IMR-90 (cell line): ENCODE data around the gene TNPO1. TPM values are rescaled to one million over a fixed set of nuclear protein-coding genes. Genes with fewer than 3 reads are reported as not detected.

Experiments used
- ATAC-seq: fragments of 200-7000 bp; cut with Tn5 transposase; 2 replicates; pipeline ENCODE4 v1.9.1; 2020; ENCODE audit warnings: low read depth, mild to moderate bottlenecking, moderate library complexity
- BruUV-seq: library from RNA; stranded (reverse); fragments of 400-500 nt; replicated peaks from 2 replicates; lab custom pipeline; 2021; lab: Mats Ljungman, UMichigan
- CTCF ChIA-PET: fragments of 300-600 bp; formaldehyde crosslinking; extraction: SDS; loops from one replicate; lab custom pipeline; 2021; ENCODE audit warnings: antibody characterized with exemption; lab: Yijun Ruan, JAX
- POLR2A ChIA-PET: fragments of 300-600 bp; sonication (Branson Sonifier 250); formaldehyde crosslinking; loops from one replicate; lab custom pipeline; 2022; ENCODE audit warnings: antibody characterized with exemption; ENCODE audit not compliant: unreplicated experiment; lab: Charles Lee
- DNase-seq: peaks from one replicate; pipeline ENCODE4 v3.0.0; 2013
- H2AFZ ChIP-seq: replicated peaks from 2 replicates; pipeline ENCODE3; 2013; ENCODE audit warnings: low read length, mild to moderate bottlenecking; ENCODE audit not compliant: poor library complexity
- H2AK5ac ChIP-seq: 2 replicates; pipeline ENCODE4 v1.6.1; 2013; ENCODE audit warnings: low read depth, low read length, inconsistent platforms
- H2AK9ac ChIP-seq: replicated peaks from 2 replicates; pipeline ENCODE3; 2013; ENCODE audit warnings: mild to moderate bottlenecking, low read depth, low read length, moderate library complexity; ENCODE audit not compliant: poor library complexity
- H2BK120ac ChIP-seq: 2 replicates; pipeline ENCODE4 v1.6.1; 2013; ENCODE audit warnings: low read depth, low read length, inconsistent platforms
- H2BK15ac ChIP-seq: 3 replicates; pipeline ENCODE4 v1.6.1; 2013; ENCODE audit warnings: low read depth, low read length, inconsistent platforms
- H2BK20ac ChIP-seq: 2 replicates; pipeline ENCODE4 v1.6.1; 2013; ENCODE audit warnings: low read depth, mild to moderate bottlenecking, inconsistent platforms, low read length, moderate library complexity
- H2BK5ac ChIP-seq: 2 replicates; pipeline ENCODE4 v1.6.1; 2013; ENCODE audit warnings: mild to moderate bottlenecking, low read depth, low read length, inconsistent platforms; ENCODE audit not compliant: poor library complexity, severe bottlenecking
- H3K14ac ChIP-seq: replicated peaks from 2 replicates; pipeline ENCODE4 v1.6.1; 2013; ENCODE audit warnings: low read depth, low read length, inconsistent platforms
- H3K18ac ChIP-seq: 2 replicates; pipeline ENCODE4 v1.6.1; 2013; ENCODE audit warnings: low read depth, low read length, control low read depth
- H3K23ac ChIP-seq: 2 replicates; pipeline ENCODE4 v1.6.1; 2013; ENCODE audit warnings: low read depth, low read length, inconsistent platforms
- H3K27ac ChIP-seq: 2 replicates; pipeline ENCODE4 v1.5.1; 2013; ENCODE audit warnings: mild to moderate bottlenecking, control low read depth, low read length; ENCODE audit not compliant: insufficient read depth
- H3K27me3 ChIP-seq: 2 replicates; pipeline ENCODE4 v1.6.1; 2013; ENCODE audit warnings: low read length; ENCODE audit not compliant: control insufficient read depth, insufficient read depth
- H3K36me3 ChIP-seq: 2 replicates; pipeline ENCODE4 v1.6.1; 2013; ENCODE audit warnings: low read length, mixed read lengths; ENCODE audit not compliant: control insufficient read depth, insufficient read depth
- H3K4ac ChIP-seq: 2 replicates; pipeline ENCODE4 v1.6.1; 2013; ENCODE audit warnings: low read depth, low read length, inconsistent platforms
- H3K4me1 ChIP-seq: 2 replicates; pipeline ENCODE4 v1.6.1; 2013; ENCODE audit warnings: low read length, mixed read lengths; ENCODE audit not compliant: control insufficient read depth, insufficient read depth
- H3K4me2 ChIP-seq: 2 replicates; pipeline ENCODE4 v1.6.1; 2013; ENCODE audit warnings: low read depth, mild to moderate bottlenecking, control low read depth, low read length, moderate library complexity
- H3K4me3 ChIP-seq: 2 replicates; pipeline ENCODE4 v1.5.1; 2013; ENCODE audit warnings: low read depth, mild to moderate bottlenecking, control low read depth, low read length, moderate library complexity; ENCODE audit not compliant: insufficient read depth
- H3K56ac ChIP-seq: 2 replicates; pipeline ENCODE4 v1.6.1; 2013; ENCODE audit warnings: low read length, inconsistent platforms; ENCODE audit not compliant: insufficient read depth; ENCODE audit errors: extremely low read depth
- H3K79me1 ChIP-seq, 2 experiments: 2 replicates each; pipeline ENCODE4 v1.6.1; 2013; ENCODE audit warnings: low read length in 2 of 2, inconsistent platforms in 1 of 2, low read depth in 1 of 2
- H3K9ac ChIP-seq: 2 replicates; pipeline ENCODE4 v1.6.1; 2013; ENCODE audit warnings: low read depth, low read length, control low read depth
- H3K9me1 ChIP-seq: 2 replicates; pipeline ENCODE4 v1.6.1; 2013; ENCODE audit warnings: low read length, inconsistent platforms; ENCODE audit not compliant: insufficient read depth
- H3K9me3 ChIP-seq: 2 replicates; pipeline ENCODE4 v1.6.1; 2013; ENCODE audit warnings: low read length; ENCODE audit not compliant: control insufficient read depth, insufficient read depth
- H4K20me1 ChIP-seq: 2 replicates; pipeline ENCODE4 v1.6.1; 2013; ENCODE audit warnings: low read length, inconsistent platforms; ENCODE audit not compliant: insufficient read depth
- H4K5ac ChIP-seq: 2 replicates; pipeline ENCODE4 v1.6.1; 2013; ENCODE audit warnings: mild to moderate bottlenecking, low read depth, low read length, control low read depth
- H4K8ac ChIP-seq, 2 experiments: 2 replicates each; pipeline ENCODE4 v1.6.1; 2013; ENCODE audit warnings: low read depth in 2 of 2, low read length in 2 of 2, control low read depth in 1 of 2, inconsistent platforms in 1 of 2
- H4K91ac ChIP-seq: 2 replicates; pipeline ENCODE4 v1.6.1; 2013; ENCODE audit warnings: low read depth, low read length, inconsistent platforms; ENCODE audit not compliant: insufficient read depth
- BHLHE40 ChIP-seq: fragments of 150-350 bp; IDR thresholded peaks from 2 replicates; pipeline ENCODE4 v1.6.1; 2016; ENCODE audit warnings: mild to moderate bottlenecking, low read depth, low read length
- CEBPB ChIP-seq: IDR thresholded peaks from 2 replicates; pipeline ENCODE4 v1.6.1; 2012; ENCODE audit warnings: low read depth, low read length, improper control_type of control experiment
- FOS ChIP-seq: fragments of 150-350 bp; IDR thresholded peaks from 2 replicates; pipeline ENCODE4 v1.6.1; 2016; ENCODE audit warnings: low read depth, low read length
- RCOR1 ChIP-seq: IDR thresholded peaks from 2 replicates; pipeline ENCODE4 v1.6.1; 2012; ENCODE audit warnings: mild to moderate bottlenecking, low read length, improper control_type of control experiment; ENCODE audit not compliant: insufficient replicate concordance
- RFX5 ChIP-seq: IDR thresholded peaks from 2 replicates; pipeline ENCODE4 v1.8.0; 2012; ENCODE audit warnings: low read depth, mild to moderate bottlenecking, low read length, moderate library complexity
- WGBS, 2 experiments: methylation state at CpG; one replicate each; pipeline versions ENCODE4 v1.1.5 to v1.1.7; 2013; ENCODE audit warnings: missing lambda C conversion rate in 2 of 2; ENCODE audit not compliant: insufficient read length in 1 of 2; ENCODE audit errors: extremely low coverage in 2 of 2; 5-methylcytosine and 5-hydroxymethylcytosine counted together
- dilution Hi-C: fragments of 300-500 bp; cut with HindIII; formaldehyde crosslinking; loops from one replicate; pipeline ENCODE4 v1.14.3; 2018; ENCODE audit warnings: low sequenced_read_pairs; ENCODE audit not compliant: unreplicated experiment
- in situ Hi-C: fragments of 300-500 bp; cut with MboI; formaldehyde crosslinking; loops from 3 replicates; pipeline ENCODE4 v1.14.3; 2019; ENCODE audit warnings: low sequenced_read_pairs, inconsistent platforms, mixed read lengths
- intact Hi-C: fragments of 100-400 bp; cut with micrococcal nuclease; formaldehyde crosslinking; loops from 2 replicates; pipeline ENCODE4 v1.10.0; 2022
- polyA plus RNA-seq, 3 experiments: library from polyadenylated mRNA; depleted of rRNA; stranded (reverse); fragments of >200 nt; gene quantifications; 2 replicates each; pipeline ENCODE4 v1.2.3, GENCODE V29; 2012; ENCODE audit warnings: low replicate concordance in 1 of 3
- total RNA-seq: library from RNA; depleted of rRNA; stranded (reverse); fragments of >200 nt; gene quantifications from 2 replicates; pipeline ENCODE4 v1.2.3, GENCODE V29; 2012

TNPO1 gene
- total and polyA plus RNA-seq, 2 of the 4 experiments (the other 2 are of a cell fraction), result 45.5 to 400 TPM

- WGBS, 2 experiments, result no CpG with 5 or more reads among the region's 1 CpG
- no TSS peak for BruUV-seq
- dilution Hi-C loops, result no loop called here
Observed at GRCh38 chr5:72957337-72957736, 140.9 kb downstream of the TNPO1 start.

More at GRCh38 chr5:72957337-72957736, 140.9 kb downstream of the TNPO1 start:
- H4K5ac ChIP-seq, result no peak overlapping the region
- peak overlapping the region; percentile 86 for H2BK5ac ChIP-seq
- H2AK9ac ChIP-seq, result no peak overlapping the region
- no peak overlapping the region for H2BK15ac ChIP-seq
- H2AFZ ChIP-seq, result no peak overlapping the region
- peak overlapping the region; percentile 81 for H3K4me3 ChIP-seq
- peaks cover 8% of the 10 kb centered on the region; the same call in 1 of the 2 replicates for H3K4me1 ChIP-seq
- H3K27ac ChIP-seq, result peak overlapping the region; percentile 56; the same call in 1 of the 2 replicates
- in situ Hi-C loops (no loop called here), intact Hi-C loops (loop anchor here (5.0 kb wide), 2 partner anchors 355 to 495 kb away; no protein-coding TSS in a partner anchor)
- H3K36me3 ChIP-seq, result peaks cover 3% of the 10 kb centered on the region
- no peak overlapping the region for H3K56ac ChIP-seq
- H3K9me3 ChIP-seq, result no peaks in the 10 kb centered on the region
- no peak overlapping the region for H2AK5ac ChIP-seq
- ATAC-seq (no peak), DNase-seq (no peak)
- H3K9ac ChIP-seq, result peak overlapping the region; percentile 69
- peak overlapping the region; percentile 80; the same call in 1 of the 2 replicates for H3K23ac ChIP-seq
- H4K91ac ChIP-seq, result no peak overlapping the region
- no peak overlapping the region for H2BK120ac ChIP-seq
- peaks cover 5% of the 10 kb centered on the region; the same call in 1 of the 2 replicates for H4K20me1 ChIP-seq
- H3K79me1 ChIP-seq, result peaks cover 3 to 28% of the 10 kb centered on the region in 2 experiments; a peak in 2 of 4 replicates
- TF ChIP-seq FOS (no peak), CEBPB (no peak), RFX5 (no peak), BHLHE40 (no peak), RCOR1 (no peak)
- H3K14ac ChIP-seq, result peak overlapping the region; percentile 43; the same call in 1 of the 2 replicates
- POLR2A ChIA-PET, result no interaction called here
- peak overlapping the region; percentile 41; the same call in 1 of the 2 replicates for H3K4ac ChIP-seq
- CTCF ChIA-PET, result no interaction called here
- H3K27me3 ChIP-seq, result no peaks in the 10 kb centered on the region
- H4K8ac ChIP-seq, result peak overlapping the region in 1 of 2 experiments; percentile 39; a peak in 1 of 4 replicates
- H3K9me1 ChIP-seq, result peaks cover 3% of the 10 kb centered on the region
- no peak overlapping the region for H2BK20ac ChIP-seq
- H3K18ac ChIP-seq, result no peak overlapping the region
- H3K4me2 ChIP-seq, result peak overlapping the region; percentile 98
